ENCODE results near the gene GLUL.

Gene GLUL

DNA sequence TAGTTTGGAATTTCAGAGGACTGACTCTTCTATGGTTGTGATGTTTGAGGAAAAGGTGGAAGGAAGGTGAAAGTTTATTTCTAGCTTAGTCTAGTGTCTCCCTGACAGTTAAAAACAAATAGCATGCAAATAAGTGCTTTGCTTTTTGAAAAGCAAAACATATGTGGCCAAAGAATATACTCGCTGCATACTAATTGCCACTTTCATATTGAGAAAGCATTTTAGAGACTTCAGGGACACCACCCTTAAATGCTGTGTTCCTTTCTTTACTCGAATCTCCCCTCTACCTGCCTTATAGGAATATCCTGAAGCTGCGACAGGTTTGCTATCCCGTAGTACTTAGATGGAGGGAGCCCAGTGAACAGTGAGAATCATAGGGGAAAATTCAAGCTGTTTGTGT, 23.2 kb downstream of the GLUL start:
- TF ChIP-seq, protein P1, sequence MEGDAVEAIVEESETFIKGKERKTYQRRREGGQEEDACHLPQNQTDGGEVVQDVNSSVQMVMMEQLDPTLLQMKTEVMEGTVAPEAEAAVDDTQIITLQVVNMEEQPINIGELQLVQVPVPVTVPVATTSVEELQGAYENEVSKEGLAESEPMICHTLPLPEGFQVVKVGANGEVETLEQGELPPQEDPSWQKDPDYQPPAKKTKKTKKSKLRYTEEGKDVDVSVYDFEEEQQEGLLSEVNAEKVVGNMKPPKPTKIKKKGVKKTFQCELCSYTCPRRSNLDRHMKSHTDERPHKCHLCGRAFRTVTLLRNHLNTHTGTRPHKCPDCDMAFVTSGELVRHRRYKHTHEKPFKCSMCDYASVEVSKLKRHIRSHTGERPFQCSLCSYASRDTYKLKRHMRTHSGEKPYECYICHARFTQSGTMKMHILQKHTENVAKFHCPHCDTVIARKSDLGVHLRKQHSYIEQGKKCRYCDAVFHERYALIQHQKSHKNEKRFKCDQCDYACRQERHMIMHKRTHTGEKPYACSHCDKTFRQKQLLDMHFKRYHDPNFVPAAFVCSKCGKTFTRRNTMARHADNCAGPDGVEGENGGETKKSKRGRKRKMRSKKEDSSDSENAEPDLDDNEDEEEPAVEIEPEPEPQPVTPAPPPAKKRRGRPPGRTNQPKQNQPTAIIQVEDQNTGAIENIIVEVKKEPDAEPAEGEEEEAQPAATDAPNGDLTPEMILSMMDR (IDR thresholded peaks at IDR 0.05; ENCODE audit: low read depth, low read length) = no peak
- H3K36me3 ChIP-seq = no peaks in the 10 kb centered on the region

DNA sequence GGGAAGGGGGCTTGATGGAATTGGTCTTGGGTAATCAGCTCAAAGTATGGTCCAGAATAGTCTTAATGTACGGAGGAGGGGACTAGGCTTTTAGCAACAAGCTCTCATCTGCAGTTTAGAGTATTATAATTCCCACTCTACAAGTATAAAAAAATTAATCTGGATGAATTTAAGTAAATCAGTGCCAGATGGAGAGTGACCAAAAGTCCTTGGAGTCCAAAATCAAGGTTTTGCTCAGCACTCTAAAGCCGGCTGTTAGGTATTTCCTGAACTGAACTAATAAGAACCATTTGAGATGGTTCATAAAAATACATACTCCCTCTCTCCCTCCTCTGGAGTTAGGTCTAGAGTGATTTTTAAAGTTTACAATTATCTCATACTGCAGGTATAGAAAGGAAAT, 23.7 kb downstream of the GLUL start:
- Histone ChIP-seq H3K4me1 (no peaks in the 10 kb centered on the region), H3K27me3 (peaks cover 4% of the 10 kb centered on the region), H3K4me3 (ENCODE audit: low read depth, low read length) (no peak overlapping the region), H3K36me3 (no peaks in the 10 kb centered on the region), H3K9me3 (no peaks in the 10 kb centered on the region)
- no peak for DNase-seq
- TF ChIP-seq, protein P1 (IDR thresholded peaks at IDR 0.05; ENCODE audit: low read depth, low read length) = no peak

More for the DNA sequence above, 23.2 kb downstream of the GLUL start:
- Histone ChIP-seq H3K4me1 (no peaks in the 10 kb centered on the region), H3K9me3 (no peaks in the 10 kb centered on the region), H3K27me3 (peaks cover 4% of the 10 kb centered on the region), H3K4me3 (ENCODE audit: low read depth, low read length) (no peak overlapping the region)
- no peak for DNase-seq

DNA sequence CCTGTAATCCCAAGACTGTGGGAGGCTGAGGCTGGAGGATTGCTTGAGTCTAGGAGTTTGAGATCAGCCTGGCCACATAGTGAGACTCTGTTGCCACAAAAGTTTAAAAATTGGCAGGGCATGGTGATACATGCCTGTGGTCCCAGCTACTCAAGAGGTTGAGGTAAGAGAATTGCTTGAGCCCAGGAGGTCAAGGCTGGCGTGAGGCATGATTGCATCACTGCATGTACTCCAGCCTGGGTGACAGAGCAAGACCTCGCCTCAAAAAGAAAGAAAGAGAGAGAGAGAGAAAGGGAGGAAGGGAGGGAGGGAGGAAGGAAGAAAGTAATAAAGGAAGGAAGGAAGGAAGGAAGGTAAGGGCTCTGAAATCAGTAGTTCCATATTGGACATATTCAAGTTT, 25.0 kb downstream of the GLUL start:
- Histone ChIP-seq H3K27me3 (peaks cover 4% of the 10 kb centered on the region; the same call in 1 of the 2 replicates), H3K36me3 (no peaks in the 10 kb centered on the region), H3K4me3 (ENCODE audit: low read depth, low read length) (no peak overlapping the region), H3K9me3 (no peaks in the 10 kb centered on the region), H3K4me1 (no peaks in the 10 kb centered on the region)
- TF ChIP-seq, protein P1 (IDR thresholded peaks at IDR 0.05; ENCODE audit: low read depth, low read length) = no peak
- DNase-seq = no peak

DNA sequence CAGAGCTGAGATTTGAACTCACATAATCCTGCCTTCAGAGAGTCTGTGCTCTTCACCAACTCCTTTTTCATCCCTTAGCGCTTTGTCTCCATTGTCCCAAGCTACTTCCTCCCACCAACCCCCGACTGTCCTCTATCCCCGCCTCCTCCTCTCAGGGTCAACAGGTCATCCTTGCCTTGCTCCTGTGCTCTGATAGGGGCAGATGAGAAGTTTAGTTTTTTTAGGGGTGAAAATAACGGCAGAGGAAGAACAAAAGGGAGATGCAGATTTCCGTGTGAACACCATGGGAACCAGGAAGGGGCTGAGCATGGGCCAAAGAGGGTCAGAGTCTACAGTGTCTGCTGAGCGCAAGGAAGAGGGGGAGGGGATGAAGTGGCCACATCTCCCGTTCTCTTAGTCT, 31.9 kb downstream of the GLUL start:
- Histone ChIP-seq H3K9me3 (no peaks in the 10 kb centered on the region), H3K36me3 (no peaks in the 10 kb centered on the region), H3K4me1 (no peaks in the 10 kb centered on the region), H3K4me3 (ENCODE audit: low read depth, low read length) (no peak overlapping the region), H3K27me3 (peaks cover 3% of the 10 kb centered on the region; the same call in 1 of the 2 replicates)
- DNase-seq = no peak
- TF ChIP-seq, protein P1 (IDR thresholded peaks at IDR 0.05; ENCODE audit: low read depth, low read length) = no peak

DNA sequence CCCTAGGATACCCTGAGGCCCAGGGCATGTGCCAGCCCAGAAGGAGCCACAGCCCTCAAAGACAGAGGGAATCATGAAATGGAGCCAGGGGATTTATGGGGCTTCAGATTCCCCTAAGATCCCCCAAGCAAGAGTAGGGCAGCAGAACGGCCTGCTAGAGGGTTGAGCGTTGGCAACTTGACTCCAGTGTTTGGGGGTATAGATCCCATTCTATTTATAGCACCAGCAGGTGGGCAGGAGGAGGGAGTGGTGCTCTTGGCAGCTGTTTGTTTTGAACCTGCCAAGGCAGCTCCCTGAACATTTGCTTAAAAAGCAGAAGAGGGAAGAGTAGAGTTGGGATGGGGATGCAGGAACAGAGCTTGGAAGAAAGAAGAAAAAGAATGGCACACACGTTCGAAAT, 33.7 kb downstream of the GLUL start:
- Histone ChIP-seq H3K4me3 (ENCODE audit: low read depth, low read length) (no peak overlapping the region), H3K9me3 (no peaks in the 10 kb centered on the region), H3K36me3 (no peaks in the 10 kb centered on the region), H3K4me1 (no peaks in the 10 kb centered on the region), H3K27me3 (peaks cover 3% of the 10 kb centered on the region; the same call in 1 of the 2 replicates)
- TF ChIP-seq, protein P1 (IDR thresholded peaks at IDR 0.05; ENCODE audit: low read depth, low read length) = no peak
- DNase-seq = no peak

DNA sequence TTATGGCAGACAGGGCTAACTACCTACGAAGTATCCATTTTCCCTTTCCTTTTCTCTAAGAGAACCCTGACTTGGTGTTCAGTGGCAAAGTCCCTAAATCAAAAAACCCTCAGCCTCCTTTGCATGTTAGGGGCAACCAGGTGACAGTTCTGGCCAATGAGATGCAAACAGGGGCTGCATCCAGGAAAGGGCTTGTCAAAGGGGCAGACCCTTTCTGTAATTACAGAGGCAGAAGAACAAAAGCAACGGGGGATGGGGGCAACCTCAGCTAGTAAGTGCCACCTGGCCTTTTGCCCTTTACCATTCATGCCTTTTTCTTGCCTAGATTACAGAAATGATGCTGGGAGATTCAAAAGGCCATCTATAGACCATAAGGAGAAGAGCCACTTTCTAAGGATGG, 34.4 kb downstream of the GLUL start:
- H3K4me1 ChIP-seq = no peaks in the 10 kb centered on the region
- no peaks in the 10 kb centered on the region for H3K36me3 ChIP-seq
- H3K9me3 ChIP-seq = no peaks in the 10 kb centered on the region
- DNase-seq = no peak
- TF ChIP-seq, protein P1 (IDR thresholded peaks at IDR 0.05; ENCODE audit: low read depth, low read length) = no peak
- H3K4me3 ChIP-seq (ENCODE audit: low read depth, low read length) = no peak overlapping the region
- peaks cover 3% of the 10 kb centered on the region; the same call in 1 of the 2 replicates for H3K27me3 ChIP-seq
